ENCODE data around the gene ERBB2. TPM values are rescaled to one million over a fixed set of nuclear protein-coding genes. Genes with fewer than 3 reads are reported as not detected.

The ERBB2 gene
- total and polyA plus RNA-seq, 9 of the 15 experiments (the other 6 are each of a cell fraction or from before 2014, with no cell fraction given), result 0.74 to 5.6 (median 3.3) TPM

DNA sequence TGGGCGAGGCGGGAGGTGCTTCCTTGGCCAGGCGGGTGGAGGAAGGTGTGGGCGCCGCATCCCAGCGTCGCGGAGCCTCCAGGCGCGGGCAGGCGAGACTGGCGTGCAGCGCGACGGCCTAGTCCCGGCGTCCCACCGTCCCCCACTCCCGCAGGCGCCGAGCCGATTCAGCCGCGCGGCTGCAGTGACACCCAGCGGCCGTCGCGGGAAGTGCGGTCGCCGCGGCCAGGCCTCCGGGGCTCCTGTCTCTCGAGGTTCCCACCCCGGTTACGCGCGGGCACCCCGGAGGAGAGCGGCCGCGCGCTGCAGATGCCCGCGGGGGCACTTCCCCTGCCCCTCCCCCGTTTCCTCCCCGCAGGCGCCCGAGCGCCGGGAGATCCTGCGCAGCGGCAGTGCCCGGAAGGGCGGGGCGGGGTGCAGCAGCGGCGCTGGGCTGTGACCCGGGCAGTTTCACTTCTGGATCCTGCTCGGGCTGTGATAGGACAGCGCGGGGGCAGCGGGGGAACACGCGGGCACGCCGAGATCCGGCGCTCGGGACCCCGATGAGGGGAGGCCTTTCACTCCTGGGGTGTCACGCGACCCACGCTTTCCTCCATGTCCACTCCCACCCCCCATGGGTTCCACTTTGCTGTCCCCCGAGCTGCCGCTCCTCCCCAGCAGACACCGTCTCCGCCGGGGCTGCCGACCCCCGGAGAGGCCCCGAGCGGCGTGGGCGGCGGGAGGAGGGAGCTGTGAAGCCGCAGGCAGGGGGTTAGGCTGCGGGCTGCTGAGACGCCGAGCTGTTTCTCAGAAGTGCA is 54.5 kb downstream of the ERBB2 start (continued):
- TF ChIP-seq ETV6 (IDR thresholded peaks at IDR 0.05; ENCODE audit: borderline replicate concordance in 1 of 2, low read depth in 2 of 2, low read length in 1 of 2), result 0 out of 4 replicates have a peak, but pooled peaks of 1 of the 2 experiments have one; percentile 43
- TF ChIP-seq ETV6 (CRISPR knock-in tag; IDR thresholded peaks at IDR 0.05; ENCODE audit: borderline replicate concordance), result no peak
- TF ChIP-seq TGIF2 (CRISPR knock-in tag; IDR thresholded peaks at IDR 0.05), result no peak
- no peak for TF ChIP-seq ZNF263 (CRISPR knock-in tag; IDR thresholded peaks at IDR 0.05; ENCODE audit: borderline replicate concordance)
- peak; percentile 46; the same call in 1 of the 2 replicates for TF ChIP-seq KLF6 (CRISPR knock-in tag; IDR thresholded peaks at IDR 0.05; ENCODE audit: borderline replicate concordance)
- TF ChIP-seq NCOA1 (IDR thresholded peaks at IDR 0.05; ENCODE audit: low read depth), result no peak
- TF ChIP-seq RBM25 (IDR thresholded peaks at IDR 0.05; ENCODE audit: low read depth, low read length, severe bottlenecking), result peak; percentile 51
- peak; percentile 85 for TF ChIP-seq SMAD4 (CRISPR knock-in tag; conservative IDR thresholded peaks at IDR 0.05)
- TF ChIP-seq MLX (CRISPR knock-in tag; conservative IDR thresholded peaks at IDR 0.05), result no peak
- no peak for TF ChIP-seq AFF1 (IDR thresholded peaks at IDR 0.05; ENCODE audit: low read depth in 1 of 2, partially characterized antibody in 2 of 2)
- TF ChIP-seq ATF6 (CRISPR knock-in tag; IDR thresholded peaks at IDR 0.05), result no peak
- TF ChIP-seq, protein P1, sequence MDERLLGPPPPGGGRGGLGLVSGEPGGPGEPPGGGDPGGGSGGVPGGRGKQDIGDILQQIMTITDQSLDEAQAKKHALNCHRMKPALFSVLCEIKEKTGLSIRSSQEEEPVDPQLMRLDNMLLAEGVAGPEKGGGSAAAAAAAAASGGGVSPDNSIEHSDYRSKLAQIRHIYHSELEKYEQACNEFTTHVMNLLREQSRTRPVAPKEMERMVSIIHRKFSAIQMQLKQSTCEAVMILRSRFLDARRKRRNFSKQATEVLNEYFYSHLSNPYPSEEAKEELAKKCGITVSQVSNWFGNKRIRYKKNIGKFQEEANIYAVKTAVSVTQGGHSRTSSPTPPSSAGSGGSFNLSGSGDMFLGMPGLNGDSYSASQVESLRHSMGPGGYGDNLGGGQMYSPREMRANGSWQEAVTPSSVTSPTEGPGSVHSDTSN (CRISPR knock-in tag; IDR thresholded peaks at IDR 0.05; ENCODE audit: low read depth), result no peak
- TF ChIP-seq, protein P1 (tag; conservative IDR thresholded peaks at IDR 0.05; ENCODE audit: low read depth), result no peak
- TF ChIP-seq SP1 (CRISPR knock-in tag; IDR thresholded peaks at IDR 0.05), result no peak
- no peak for TF ChIP-seq IRF9 (tag; IDR thresholded peaks at IDR 0.05)
